ENCODE results near the gene SPTAN1.
"Not testable (repeated sequence)": the region's sequence is repeated elsewhere in the genome, so short reads cannot be mapped to it uniquely, and the experiment has no call there.

SPTAN1 gene

GRCh38 chr9:128552153-128552743 lies at the start of gene SPTAN1:
SPTAN1 (plus strand) TSS chr9:128552587; CDS start chr9:128566741, 14,154 bp downstream.
- DNase-seq: peak; percentile 77

GRCh38 chr9:128503415-128503825 lies 49.0 kb upstream of the SPTAN1 start:
- not testable (repeated sequence) for DNase-seq

GRCh38 chr9:128503870-128504269 lies 48.5 kb upstream of the SPTAN1 start:
- DNase-seq: no peak

- DNase-seq: peak; percentile 85
Observed at GRCh38 chr9:128504485-128505413, 47.6 kb upstream of the SPTAN1 start, which contains the start of gene GLE1. GLE1 (plus strand) TSS chr9:128504719; CDS start chr9:128504806, 87 bp downstream.

GRCh38 chr9:128505414-128505765 lies 47.0 kb upstream of the SPTAN1 start:
- DNase-seq: no peak

GRCh38 chr9:128505906-128506305 lies 46.5 kb upstream of the SPTAN1 start:
- not testable (repeated sequence) for DNase-seq

- no peak for DNase-seq
Observed at GRCh38 chr9:128512820-128513219, 39.6 kb upstream of the SPTAN1 start.

GRCh38 chr9:128521956-128522355 lies 30.4 kb upstream of the SPTAN1 start:
- DNase-seq: no peak

GRCh38 chr9:128523199-128523925 lies 29.0 kb upstream of the SPTAN1 start:
- DNase-seq: peak; percentile 27

- no peak for DNase-seq
Observed at GRCh38 chr9:128526720-128527119, 25.7 kb upstream of the SPTAN1 start.

GRCh38 chr9:128528445-128529160 lies 23.8 kb upstream of the SPTAN1 start:
- DNase-seq: no peak

- no peak for DNase-seq
Observed at GRCh38 chr9:128529191-128529590, 23.2 kb upstream of the SPTAN1 start.

GRCh38 chr9:128532581-128532980 lies 19.8 kb upstream of the SPTAN1 start:
- DNase-seq: no peak

GRCh38 chr9:128540634-128541360 lies 11.6 kb upstream of the SPTAN1 start:
- no peak for DNase-seq

GRCh38 chr9:128546504-128546903 lies 5.9 kb upstream of the SPTAN1 start:
- no peak for DNase-seq

GRCh38 chr9:128548876-128549275 lies 3.5 kb upstream of the SPTAN1 start:
- no peak for DNase-seq

- no peak for DNase-seq
Observed at GRCh38 chr9:128550226-128550625, 2.2 kb upstream of the SPTAN1 start.

GRCh38 chr9:128550770-128551656 lies 1.4 kb upstream of the SPTAN1 start:
- no peak for DNase-seq

GRCh38 chr9:128551657-128552152 lies 682 bp upstream of the SPTAN1 start:
- no peak for DNase-seq

- DNase-seq: peak; percentile 57
Observed at GRCh38 chr9:128552744-128553440, 505 bp downstream of the SPTAN1 start.

Measured in NCI-H2029 (cell line).